Uterus (tissue), 2 donors: ENCODE measurements around the gene TBX3.

Source experiments
- CTCF ChIP-seq, 4 experiments: fragments of 200-600 bp in 2 of 4; fragments of 450-650 bp in 2 of 4; sonication (generic) in 2 of 4; IDR thresholded peaks; one replicate each; pipeline ENCODE4 v1.5.1; 2016 to 2019; ENCODE audit warnings: antibody characterized with exemption in 4 of 4, mild to moderate bottlenecking in 2 of 4, moderate library complexity in 1 of 4
- POLR2A ChIP-seq, 2 donors: fragments of 450-650 bp; IDR thresholded peaks; one replicate each; pipeline ENCODE4 v1.6.1; 2016; ENCODE audit warnings: antibody characterized with exemption in 2 of 2, mild to moderate bottlenecking in 1 of 2, moderate library complexity in 1 of 2

GRCh38 chr12:114709112-114709511 is 25.1 kb upstream of the TBX3 start:
- TF ChIP-seq CTCF (IDR thresholded peaks at IDR 0.05) (no peak), POLR2A (IDR thresholded peaks at IDR 0.05) (no peak)
